Astrocyte (in vitro differentiated cells and primary cell): ENCODE data around the gene PPM1E. TPM values are rescaled to one million over a fixed set of nuclear protein-coding genes. Genes with fewer than 3 reads are reported as not detected.

Experiments
- DNase-seq: peaks from one replicate; pipeline ENCODE4 v3.0.0-alpha.2; 2010; ENCODE audit warnings: low read depth
- FAIRE-seq: peaks from 2 replicates; lab custom pipeline; 2011; peaks lifted over from hg19 to GRCh38; lab: Jason Lieb, UNC
- H2AFZ ChIP-seq: 2 replicates; pipeline ENCODE4 v1.6.0; 2012; ENCODE audit warnings: low read depth, low read length, inconsistent platforms
- H3K27ac ChIP-seq: 2 replicates; pipeline ENCODE4 v1.5.1; 2011; ENCODE audit warnings: low read depth, low read length, inconsistent platforms
- H3K27me3 ChIP-seq: 2 replicates; pipeline ENCODE4 v1.6.0; 2011; ENCODE audit warnings: low read length, inconsistent platforms; ENCODE audit not compliant: insufficient read depth
- H3K36me3 ChIP-seq: 2 replicates; pipeline ENCODE4 v1.5.1; 2011; ENCODE audit warnings: low read length, inconsistent platforms; ENCODE audit not compliant: insufficient read depth
- H3K4me1 ChIP-seq: 2 replicates; pipeline ENCODE4 v1.5.1; 2011; ENCODE audit warnings: low read length, inconsistent platforms; ENCODE audit not compliant: insufficient read depth
- H3K4me2 ChIP-seq: 2 replicates; pipeline ENCODE4 v1.6.0; 2012; ENCODE audit warnings: low read length, inconsistent platforms
- H3K4me3 ChIP-seq: 2 replicates; pipeline ENCODE4 v1.5.1; 2011; ENCODE audit warnings: low read depth, mild to moderate bottlenecking, low read length, inconsistent platforms; ENCODE audit not compliant: insufficient read depth
- H3K79me2 ChIP-seq: 2 replicates; pipeline ENCODE4 v1.6.0; 2012; ENCODE audit warnings: mild to moderate bottlenecking, low read length, inconsistent platforms; ENCODE audit not compliant: insufficient read depth
- H3K9ac ChIP-seq: 2 replicates; pipeline ENCODE4 v1.6.0; 2012; ENCODE audit warnings: mild to moderate bottlenecking, low read length, inconsistent platforms
- H3K9me3 ChIP-seq: 2 replicates; pipeline ENCODE4 v1.5.1; 2012; ENCODE audit warnings: low read depth, mild to moderate bottlenecking, low read length, inconsistent platforms; ENCODE audit not compliant: insufficient read depth
- H4K20me1 ChIP-seq: 2 replicates; pipeline ENCODE4 v1.6.0; 2012; ENCODE audit warnings: low read length, inconsistent platforms; ENCODE audit not compliant: insufficient read depth
- H3K27ac Mint-ChIP-seq: one replicate; pipeline ENCODE4 v1.8.0; 2021; ENCODE audit warnings: mild to moderate bottlenecking, mixed read lengths; ENCODE audit not compliant: unreplicated experiment
- H3K27me3 Mint-ChIP-seq: one replicate; pipeline ENCODE4 v1.8.0; 2021; ENCODE audit warnings: low read depth, mixed read lengths; ENCODE audit not compliant: unreplicated experiment
- H3K36me3 Mint-ChIP-seq: one replicate; pipeline ENCODE4 v1.8.0; 2021; ENCODE audit warnings: low read depth, mixed read lengths; ENCODE audit not compliant: unreplicated experiment
- H3K4me1 Mint-ChIP-seq: one replicate; pipeline ENCODE4 v1.8.0; 2021; ENCODE audit warnings: low read depth, mixed read lengths; ENCODE audit not compliant: unreplicated experiment
- H3K4me3 Mint-ChIP-seq: one replicate; pipeline ENCODE4 v1.8.0; 2021; ENCODE audit warnings: mild to moderate bottlenecking, moderate library complexity, mixed read lengths; ENCODE audit not compliant: unreplicated experiment
- H3K9me3 Mint-ChIP-seq: one replicate; pipeline ENCODE4 v1.8.0; 2021; ENCODE audit warnings: mild to moderate bottlenecking, mixed read lengths; ENCODE audit not compliant: unreplicated experiment
- CTCF ChIP-seq: IDR thresholded peaks from 2 replicates; pipeline ENCODE4 v1.5.1; 2011; ENCODE audit warnings: low read depth, mild to moderate bottlenecking, inconsistent platforms, low read length, moderate library complexity; ENCODE audit not compliant: insufficient read depth
- EZH2 ChIP-seq: IDR thresholded peaks from 2 replicates; pipeline ENCODE4 v1.6.1; 2012; ENCODE audit warnings: mild to moderate bottlenecking, low read length, inconsistent platforms; ENCODE audit not compliant: insufficient read depth
- total RNA-seq: library from RNA; stranded (reverse); gene quantifications from 2 replicates; pipeline ENCODE4 v1.2.1, GENCODE V29; 2021

Gene PPM1E
- total RNA-seq, 1 donor from 2014 or later: 0.79 TPM

GRCh38 chr17:58920773-58921172 lies 165.1 kb downstream of the PPM1E start:
- Histone ChIP-seq H2AFZ (no peak overlapping the region), H3K9me3 (no peaks in the 10 kb centered on the region), H3K4me3 (no peak overlapping the region), H3K9ac (no peak overlapping the region), H3K27ac (no peak overlapping the region), H3K79me2 (no peaks in the 10 kb centered on the region), H4K20me1 (no peaks in the 10 kb centered on the region), H3K4me1 (no peaks in the 10 kb centered on the region), H3K4me2 (no peak overlapping the region), H3K27me3 (peaks cover 2% of the 10 kb centered on the region), H3K36me3 (no peaks in the 10 kb centered on the region)
- no peaks in the 10 kb centered on the region for H3K27me3 Mint-ChIP-seq
- H3K4me1 Mint-ChIP-seq: no peaks in the 10 kb centered on the region
- no peak for DNase-seq
- no peak for FAIRE-seq
- H3K27ac Mint-ChIP-seq: no peak overlapping the region
- no peak overlapping the region for H3K4me3 Mint-ChIP-seq
- TF ChIP-seq EZH2 (no peak), CTCF (no peak)
- H3K9me3 Mint-ChIP-seq: peaks cover 2% of the 10 kb centered on the region
- H3K36me3 Mint-ChIP-seq: no peaks in the 10 kb centered on the region

GRCh38 chr17:58932956-58933355 lies 177.3 kb downstream of the PPM1E start:
- no peaks in the 10 kb centered on the region for H3K79me2 ChIP-seq
- TF ChIP-seq EZH2: no peak

GRCh38 chr17:58936295-58936694 lies 180.6 kb downstream of the PPM1E start:
- no peak overlapping the region for H2AFZ ChIP-seq
- no peak overlapping the region for H3K27ac ChIP-seq
- TF ChIP-seq EZH2 (no peak), CTCF (no peak)
- no peak overlapping the region for H3K9ac ChIP-seq
- Mint-ChIP-seq H3K4me1 (no peaks in the 10 kb centered on the region), H3K4me3 (no peak overlapping the region), H3K27me3 (no peaks in the 10 kb centered on the region), H3K36me3 (no peaks in the 10 kb centered on the region), H3K27ac (no peak overlapping the region), H3K9me3 (no peaks in the 10 kb centered on the region)
- FAIRE-seq (peak; percentile 9), DNase-seq (no peak)
- H3K4me1 ChIP-seq: no peaks in the 10 kb centered on the region
- no peaks in the 10 kb centered on the region for H3K79me2 ChIP-seq
- H3K36me3 ChIP-seq: no peaks in the 10 kb centered on the region
- H3K4me3 ChIP-seq: no peak overlapping the region
- no peaks in the 10 kb centered on the region for H3K9me3 ChIP-seq
- no peak overlapping the region for H3K4me2 ChIP-seq
- no peaks in the 10 kb centered on the region for H4K20me1 ChIP-seq
- H3K27me3 ChIP-seq: no peaks in the 10 kb centered on the region

More at GRCh38 chr17:58932956-58933355, 177.3 kb downstream of the PPM1E start:
- FAIRE-seq (no peak), DNase-seq (no peak)
- no peak overlapping the region for H3K4me2 ChIP-seq
- H3K27me3 Mint-ChIP-seq: no peaks in the 10 kb centered on the region
- H3K27me3 ChIP-seq: no peaks in the 10 kb centered on the region
- H2AFZ ChIP-seq: no peak overlapping the region
- H3K4me3 Mint-ChIP-seq: no peak overlapping the region
- H4K20me1 ChIP-seq: no peaks in the 10 kb centered on the region
- no peak overlapping the region for H3K27ac Mint-ChIP-seq
- H3K36me3 ChIP-seq: no peaks in the 10 kb centered on the region
- no peaks in the 10 kb centered on the region for H3K9me3 Mint-ChIP-seq
- no peak overlapping the region for H3K9ac ChIP-seq
- H3K9me3 ChIP-seq: no peaks in the 10 kb centered on the region
- H3K4me3 ChIP-seq: no peak overlapping the region
- H3K4me1 ChIP-seq: no peaks in the 10 kb centered on the region
- H3K27ac ChIP-seq: no peak overlapping the region
- H3K36me3 Mint-ChIP-seq: no peaks in the 10 kb centered on the region
- no peaks in the 10 kb centered on the region for H3K4me1 Mint-ChIP-seq
